Esophagus squamous epithelium (tissue), 5 donors: ENCODE results near the gene TBC1D32. TPM values are rescaled to one million over a fixed set of nuclear protein-coding genes. Genes with fewer than 3 reads are reported as not detected.

ENCODE experiments used
- DNase-seq: peaks from one replicate; lab custom pipeline; 2025; lab: John Stamatoyannopoulos, UW
- H3K27ac ChIP-seq, 4 donors: fragments of 200-600 bp; sonication (generic); one replicate each; pipeline ENCODE4 v1.5.1; 2016 to 2019; ENCODE audit warnings: mild to moderate bottlenecking in 1 of 4
- H3K27me3 ChIP-seq, 4 donors: fragments of 200-600 bp; sonication (generic); 1 replicate in 3 of 4; 2 replicates in 1 of 4; pipeline versions ENCODE4 v1.5.1 to v1.6.0; 2017 to 2021; ENCODE audit warnings: antibody characterized with exemption in 1 of 4
- H3K36me3 ChIP-seq, 3 donors: fragments of 200-600 bp; sonication (generic); one replicate each; pipeline ENCODE4 v1.5.1; 2016 to 2019
- H3K4me1 ChIP-seq, 3 donors: fragments of 200-600 bp; sonication (generic); one replicate each; pipeline ENCODE4 v1.5.1; 2017 to 2019
- H3K4me3 ChIP-seq, 4 donors: fragments of 200-600 bp; sonication (generic); 1 replicate in 3 of 4; 2 replicates in 1 of 4; pipeline ENCODE4 v1.5.1; 2016 to 2019; ENCODE audit warnings: mild to moderate bottlenecking in 2 of 4, moderate library complexity in 1 of 4
- H3K9me3 ChIP-seq, 3 donors: fragments of 200-600 bp; sonication (generic); one replicate each; pipeline ENCODE4 v1.5.1; 2016 to 2019
- CTCF ChIP-seq, 6 experiments: fragments of 450-650 bp in 4 of 6; fragments of 200-600 bp in 2 of 6; sonication (generic) in 2 of 6; IDR thresholded peaks; one replicate each; pipeline ENCODE4 v1.5.1; 2016 to 2019; ENCODE audit warnings: antibody characterized with exemption in 6 of 6, mild to moderate bottlenecking in 4 of 6, moderate library complexity in 4 of 6
- POLR2A ChIP-seq, 4 donors: fragments of 450-650 bp; IDR thresholded peaks; one replicate each; pipeline ENCODE4 v1.6.1; 2017; ENCODE audit warnings: antibody characterized with exemption in 4 of 4, mild to moderate bottlenecking in 4 of 4, moderate library complexity in 3 of 4
- WGBS, 2 donors: methylation state at CpG; one replicate each; pipeline ENCODE4 v1.1.5; 2018; 5-methylcytosine and 5-hydroxymethylcytosine counted together
- intact Hi-C: fragments of 100-400 bp; cut with DNase I; formaldehyde crosslinking; loops from one replicate; pipeline ENCODE4 v1.15.0; 2022
- total RNA-seq, 4 donors: library from RNA; depleted of rRNA; stranded (reverse); fragments of >200 nt; gene quantifications; one replicate each; pipeline ENCODE4 v1.1.0, GENCODE V29; 2016
- donor health status: DM: yes; HTN: yes; CAD: no.

Gene TBC1D32
- total RNA-seq, 4 donors from 2014 or later = 2.2 to 6.5 (median 3.8) TPM

DNA sequence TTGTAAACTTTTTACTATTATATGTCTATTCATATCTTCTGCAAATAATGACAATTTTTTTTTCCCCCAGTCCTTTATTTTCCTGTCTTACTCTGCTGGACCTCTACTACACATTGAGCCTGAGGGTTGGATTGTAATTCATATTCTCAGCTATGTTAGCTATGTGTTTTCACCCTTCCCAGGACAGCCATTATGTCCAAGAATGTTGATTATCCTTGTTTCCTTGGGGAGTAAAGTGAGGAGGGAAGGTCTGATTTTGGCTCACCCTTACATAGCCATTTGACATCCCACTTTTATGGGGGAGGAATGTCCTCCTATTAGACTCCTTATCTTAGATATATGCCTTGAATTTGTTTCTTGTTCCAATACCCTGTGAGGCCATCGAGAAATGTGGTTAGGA, 17.6 kb upstream of the TBC1D32 start:
- 54 to 75% methylated on average over 1 of the region's 1 CpG for WGBS, 2 donors
- no peaks in the 10 kb centered on the region for H3K9me3 ChIP-seq
- H3K4me3 ChIP-seq = no peak overlapping the region

DNA sequence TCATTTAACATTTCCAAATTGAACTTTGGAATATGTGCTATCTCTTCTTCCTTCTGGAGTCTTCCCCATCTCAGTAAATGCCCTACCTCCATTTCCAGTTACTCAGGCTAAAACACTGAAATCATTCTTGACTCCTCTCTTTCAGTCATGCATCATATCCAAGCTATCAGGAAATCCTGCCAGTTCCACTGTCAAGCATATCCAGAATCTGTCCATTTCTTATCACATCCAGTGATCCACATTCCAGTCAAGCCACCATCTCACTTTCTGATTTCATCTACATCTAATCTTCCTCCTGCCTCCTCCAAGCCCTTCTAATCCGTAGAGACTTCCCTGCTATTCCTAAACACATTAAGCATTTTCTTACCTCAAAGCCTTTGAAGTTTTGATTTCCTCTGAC, 15.3 kb upstream of the TBC1D32 start:
- H3K4me3 ChIP-seq = no peak overlapping the region
- 50 to 63% methylated on average over 1 of the region's 1 CpG for WGBS, 2 donors
- H3K36me3 ChIP-seq = no peaks in the 10 kb centered on the region
- H3K4me1 ChIP-seq = no peaks in the 10 kb centered on the region
- DNase-seq = no peak
- H3K9me3 ChIP-seq = no peaks in the 10 kb centered on the region
- no peak for TF ChIP-seq POLR2A (IDR thresholded peaks at IDR 0.05)
- no peak for TF ChIP-seq CTCF (IDR thresholded peaks at IDR 0.05)
- H3K27ac ChIP-seq = no peak overlapping the region
- intact Hi-C loops = no loop called here
- H3K27me3 ChIP-seq = no peaks in the 10 kb centered on the region

More for the DNA sequence above, 17.6 kb upstream of the TBC1D32 start:
- no peak overlapping the region for H3K27ac ChIP-seq
- H3K4me1 ChIP-seq = no peaks in the 10 kb centered on the region
- TF ChIP-seq POLR2A (IDR thresholded peaks at IDR 0.05) (no peak), CTCF (IDR thresholded peaks at IDR 0.05) (no peak)
- intact Hi-C loops = no loop called here
- no peaks in the 10 kb centered on the region for H3K36me3 ChIP-seq
- no peaks in the 10 kb centered on the region for H3K27me3 ChIP-seq
- DNase-seq = no peak

GRCh38 chr6:121347484-121347883, 13.2 kb upstream of the TBC1D32 start:
- no peak overlapping the region for H3K27ac ChIP-seq
- H3K4me3 ChIP-seq = no peak overlapping the region
- H3K9me3 ChIP-seq = no peaks in the 10 kb centered on the region
- no peaks in the 10 kb centered on the region for H3K36me3 ChIP-seq
- DNase-seq = no peak
- H3K27me3 ChIP-seq = no peaks in the 10 kb centered on the region
- intact Hi-C loops = no loop called here
- no peak for TF ChIP-seq CTCF (IDR thresholded peaks at IDR 0.05)
- no peak for TF ChIP-seq POLR2A (IDR thresholded peaks at IDR 0.05)
- WGBS, 2 donors = 68 to 74% methylated on average over 3 of the region's 3 CpGs
- H3K4me1 ChIP-seq = no peaks in the 10 kb centered on the region

DNA sequence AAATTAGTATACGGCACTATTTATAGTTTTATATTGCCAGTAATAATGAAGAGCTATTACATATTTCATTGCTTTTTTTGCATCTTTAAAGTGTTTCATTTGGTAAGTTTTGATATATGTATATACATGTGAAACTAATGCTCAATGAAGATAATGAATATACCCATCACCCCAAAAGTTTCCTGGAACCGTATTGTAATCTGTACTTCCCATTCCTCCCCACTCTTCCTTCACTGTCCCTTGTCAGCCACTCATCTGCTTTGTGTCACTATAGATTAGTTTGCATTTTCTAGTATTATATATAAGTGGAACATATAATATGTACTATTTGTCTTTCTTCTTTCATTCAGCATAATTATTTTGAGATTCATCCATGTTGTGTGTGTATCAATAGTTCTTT, 10.3 kb upstream of the TBC1D32 start:
- H3K36me3 ChIP-seq = no peaks in the 10 kb centered on the region
- 84 to 87% methylated on average over 2 of the region's 2 CpGs for WGBS, 2 donors
- H3K27me3 ChIP-seq = no peaks in the 10 kb centered on the region
- no peak for DNase-seq
- no peak overlapping the region for H3K4me3 ChIP-seq
- no peak for TF ChIP-seq POLR2A (IDR thresholded peaks at IDR 0.05)
- no peak for TF ChIP-seq CTCF (IDR thresholded peaks at IDR 0.05)
- H3K4me1 ChIP-seq = no peaks in the 10 kb centered on the region
- H3K9me3 ChIP-seq = no peaks in the 10 kb centered on the region
- intact Hi-C loops = no loop called here
- no peak overlapping the region for H3K27ac ChIP-seq

DNA sequence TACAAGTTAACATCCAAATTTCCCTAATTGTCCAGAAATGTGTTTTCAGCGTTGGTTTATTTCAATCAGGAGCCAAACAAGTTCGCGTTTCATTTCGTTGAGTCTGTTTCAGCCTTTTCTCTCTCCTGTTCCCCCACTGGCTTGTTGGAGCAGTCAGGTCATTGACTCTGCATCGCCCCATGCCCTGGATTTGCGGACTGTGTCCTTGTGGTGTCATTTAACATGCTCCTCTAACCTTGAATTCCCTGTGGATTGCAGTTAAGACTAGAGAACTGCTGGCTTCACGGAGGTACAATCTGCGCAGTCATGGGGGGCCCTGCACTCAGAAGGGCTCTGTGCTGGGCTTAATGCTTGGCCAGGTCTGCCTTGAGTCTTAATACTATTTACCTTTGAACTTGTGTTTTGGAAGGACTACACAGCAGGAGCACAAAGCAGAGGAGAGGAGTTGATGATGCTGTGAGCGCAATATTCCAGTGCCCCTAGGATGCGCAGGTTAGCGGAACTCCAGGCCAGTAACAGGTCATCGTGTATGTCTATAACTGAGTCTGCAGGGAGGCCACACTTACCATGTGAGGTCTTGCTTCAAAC, 5.5 kb upstream of the TBC1D32 start:
- intact Hi-C loops = no loop called here
- Histone ChIP-seq H3K4me1 (peaks cover 0 to 8% (median 0%) of the 10 kb centered on the region in 3 donors), H3K4me3 (no peak overlapping the region), H3K27ac (no peak overlapping the region), H3K27me3 (no peaks in the 10 kb centered on the region), H3K36me3 (no peaks in the 10 kb centered on the region), H3K9me3 (no peaks in the 10 kb centered on the region)
- TF ChIP-seq POLR2A (IDR thresholded peaks at IDR 0.05) = no peak
- no peak for TF ChIP-seq CTCF (IDR thresholded peaks at IDR 0.05)
- no peak for DNase-seq
- WGBS, 2 donors = 87 to 94% methylated on average over 12 of the region's 12 CpGs
